ENCODE measurements around the gene ZNF324. TPM values are rescaled to one million over a fixed set of nuclear protein-coding genes. Genes with fewer than 3 reads are reported as not detected.
"Not testable (repeated sequence)": the region's sequence is repeated elsewhere in the genome, so short reads cannot be mapped to it uniquely, and the experiment has no call there.

ZNF324 gene
- total and polyA plus RNA-seq, 7 donors = 3.6 to 16.4 (median 10.5) TPM

DNA sequence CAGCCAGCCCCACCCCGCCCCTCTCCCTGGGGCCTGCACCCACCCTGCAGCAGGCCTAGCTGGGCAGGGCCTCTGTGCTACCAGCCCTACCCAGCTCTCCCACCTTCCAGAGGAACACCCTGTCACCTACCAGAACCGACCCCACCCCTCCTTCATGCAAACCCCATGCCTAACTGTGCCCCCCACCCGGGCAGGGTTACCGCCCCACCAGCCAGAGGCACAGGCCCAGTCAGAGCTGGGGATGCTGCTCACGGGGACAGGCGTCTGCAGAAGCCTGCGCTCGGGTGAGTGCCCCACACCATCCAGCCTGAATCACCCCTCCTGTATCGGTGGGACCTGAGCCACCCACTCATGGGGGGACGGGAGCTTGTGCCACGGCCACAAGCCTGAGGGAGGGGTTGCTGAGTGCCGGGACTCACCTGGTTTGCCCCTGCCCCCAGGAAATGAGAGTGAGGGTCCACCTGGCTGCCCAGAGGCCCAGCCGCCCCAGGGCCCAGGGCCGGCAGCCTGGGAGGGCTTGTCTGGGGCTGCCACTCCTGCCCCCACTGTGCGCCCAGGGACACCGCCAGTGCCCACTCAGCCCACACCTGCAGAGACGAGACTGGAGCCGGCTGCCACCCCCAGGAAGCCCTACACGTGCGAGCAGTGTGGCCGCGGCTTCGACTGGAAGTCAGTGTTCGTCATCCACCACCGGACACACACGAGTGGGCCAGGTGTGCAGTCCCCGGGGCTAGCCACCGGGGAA is 13.0 kb downstream of the ZNF324 start:
- Histone ChIP-seq H3K4me1 (peaks cover 0 to 19% (median 18%) of the 10 kb centered on the region in 4 donors), H3K27ac (no peak overlapping the region), H3K27me3 (no peaks in the 10 kb centered on the region), H3K4me3 (no peak overlapping the region), H3K9me3 (no peaks in the 10 kb centered on the region), H3K36me3 (peaks cover 0 to 32% (median 8%) of the 10 kb centered on the region in 4 donors)
- no peak for DNase-seq
- intact Hi-C loops (cut with DNase I) = no loop called here
- no peak for TF ChIP-seq POLR2AphosphoS5 (IDR thresholded peaks at IDR 0.05)
- no peak for TF ChIP-seq POLR2A (IDR thresholded peaks at IDR 0.05)
- TF ChIP-seq EP300 (IDR thresholded peaks at IDR 0.05) = no peak
- no peak for TF ChIP-seq CTCF (IDR thresholded peaks at IDR 0.05)
- 90 to 93% methylated on average over 28 of the region's 28 CpGs for WGBS, 2 donors

DNA sequence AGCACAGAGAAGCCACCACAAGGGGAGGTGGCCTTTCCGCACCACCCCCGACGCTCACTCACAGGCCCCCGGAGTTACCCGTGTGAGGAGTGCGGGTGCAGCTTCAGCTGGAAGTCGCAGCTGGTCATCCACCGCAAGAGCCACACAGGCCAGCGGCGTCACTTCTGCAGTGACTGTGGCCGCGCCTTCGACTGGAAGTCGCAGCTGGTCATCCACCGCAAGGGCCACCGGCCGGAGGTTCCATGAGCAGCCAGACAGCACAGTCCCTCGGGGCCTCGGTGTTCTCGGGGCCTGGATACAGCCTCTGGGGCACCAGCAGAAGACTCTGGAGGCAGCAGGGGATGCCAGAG is 13.6 kb downstream of the ZNF324 start:
- H3K27me3 ChIP-seq = no peaks in the 10 kb centered on the region
- 93 to 94% methylated on average over 20 of the region's 20 CpGs for WGBS, 2 donors
- H3K27ac ChIP-seq = no peak overlapping the region

DNA sequence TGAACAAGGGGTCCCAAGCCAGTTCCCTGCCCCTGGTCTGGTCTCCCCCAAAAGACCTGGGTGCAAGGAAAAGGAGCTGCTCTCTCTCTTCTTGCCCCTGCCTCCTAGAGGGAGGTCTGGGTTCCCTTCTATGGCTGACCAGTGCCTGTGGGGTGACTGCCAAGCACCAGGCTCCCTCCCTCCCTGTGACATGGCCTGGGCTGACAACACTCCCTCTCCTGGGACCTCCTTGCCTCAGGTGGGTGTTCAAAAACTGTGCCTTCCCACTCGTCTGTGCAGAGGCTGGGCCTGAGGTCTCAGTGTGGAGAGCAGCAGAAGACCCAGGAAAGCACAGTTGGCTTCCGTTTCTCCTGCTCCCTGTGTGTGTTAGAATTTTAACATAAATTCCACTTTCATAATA is 14.0 kb downstream of the ZNF324 start:
- peaks cover 0 to 13% (median 12%) of the 10 kb centered on the region in 4 donors for H3K4me1 ChIP-seq
- H3K9me3 ChIP-seq = no peaks in the 10 kb centered on the region
- DNase-seq = no peak
- WGBS, 2 donors = 84 to 86% methylated on average over 2 of the region's 2 CpGs
- H3K4me3 ChIP-seq = no peak overlapping the region
- H3K36me3 ChIP-seq = peaks cover 0 to 32% (median 8%) of the 10 kb centered on the region in 4 donors
- H3K27me3 ChIP-seq = no peaks in the 10 kb centered on the region
- no peak overlapping the region for H3K27ac ChIP-seq
- TF ChIP-seq CTCF (IDR thresholded peaks at IDR 0.05) (no peak), POLR2A (IDR thresholded peaks at IDR 0.05) (no peak), EP300 (IDR thresholded peaks at IDR 0.05) (no peak), POLR2AphosphoS5 (IDR thresholded peaks at IDR 0.05) (no peak)
- intact Hi-C loops (cut with DNase I) = no loop called here

More for the DNA sequence above, 13.6 kb downstream of the ZNF324 start:
- peaks cover 0 to 13% (median 13%) of the 10 kb centered on the region in 4 donors for H3K4me1 ChIP-seq
- no peak overlapping the region for H3K4me3 ChIP-seq
- peaks cover 0 to 32% (median 8%) of the 10 kb centered on the region in 4 donors for H3K36me3 ChIP-seq
- no peak for TF ChIP-seq EP300 (IDR thresholded peaks at IDR 0.05)
- no peak for TF ChIP-seq POLR2A (IDR thresholded peaks at IDR 0.05)
- DNase-seq = no peak
- no peaks in the 10 kb centered on the region for H3K9me3 ChIP-seq
- intact Hi-C loops (cut with DNase I) = no loop called here

DNA sequence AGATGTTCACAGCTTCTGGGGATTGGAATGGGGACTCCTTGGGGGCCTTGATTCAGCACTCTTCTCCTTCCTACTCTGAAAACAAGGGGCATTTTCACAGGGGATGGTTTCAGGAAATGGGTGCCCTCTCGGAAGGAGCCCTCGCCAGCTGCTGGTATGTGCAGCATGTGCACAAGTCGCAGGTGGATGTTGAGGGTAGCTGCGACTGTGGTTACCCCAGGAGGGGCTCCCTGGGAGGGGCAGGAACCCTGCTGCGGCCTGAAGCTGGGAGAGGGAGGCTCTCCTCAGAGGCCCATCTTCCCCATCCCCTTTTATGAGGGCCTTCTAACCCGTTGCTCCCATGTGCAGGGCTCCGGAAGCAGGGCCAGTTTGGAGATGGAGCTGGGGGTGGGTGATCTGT is 15.5 kb downstream of the ZNF324 start:
- Histone ChIP-seq H3K9me3 (no peaks in the 10 kb centered on the region), H3K27ac (no peak overlapping the region)

DNA sequence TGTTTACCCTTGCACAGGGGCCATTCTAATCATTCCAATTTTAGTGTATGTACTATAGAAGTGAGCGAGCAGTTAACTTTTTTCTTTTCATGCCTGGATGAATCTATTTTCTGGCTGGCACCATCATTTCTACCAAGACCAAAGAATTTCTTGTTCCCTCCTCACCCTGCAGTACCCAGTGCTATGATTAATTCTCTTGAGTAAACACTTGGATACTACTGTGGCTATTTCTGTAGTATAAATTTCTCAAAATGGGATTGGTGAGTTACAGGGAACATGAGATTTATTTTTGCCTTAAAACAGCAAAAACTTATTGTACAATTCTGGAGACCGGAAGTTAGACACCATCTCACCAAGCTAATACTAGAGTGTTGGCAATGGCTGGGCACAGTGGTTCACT is 16.9 kb downstream of the ZNF324 start:
- Histone ChIP-seq H3K4me3 (no peak overlapping the region), H3K27ac (no peak overlapping the region), H3K36me3 (peaks cover 0 to 26% (median 8%) of the 10 kb centered on the region in 4 donors), H3K4me1 (no peaks in the 10 kb centered on the region), H3K9me3 (no peaks in the 10 kb centered on the region), H3K27me3 (no peaks in the 10 kb centered on the region)
- intact Hi-C loops (cut with DNase I) = no loop called here
- no peak for TF ChIP-seq CTCF (IDR thresholded peaks at IDR 0.05)
- no peak for TF ChIP-seq POLR2A (IDR thresholded peaks at IDR 0.05)
- no peak for TF ChIP-seq POLR2AphosphoS5 (IDR thresholded peaks at IDR 0.05)
- TF ChIP-seq EP300 (IDR thresholded peaks at IDR 0.05) = no peak
- DNase-seq = no peak
- WGBS, 2 donors = 81 to 88% methylated on average over 2 of the region's 2 CpGs

More for the DNA sequence above, 15.5 kb downstream of the ZNF324 start:
- intact Hi-C loops (cut with DNase I) = no loop called here
- DNase-seq = no peak
- WGBS, 2 donors = 65 to 90% methylated on average over 7 of the region's 7 CpGs
- Histone ChIP-seq H3K27me3 (no peaks in the 10 kb centered on the region), H3K36me3 (peaks cover 0 to 32% (median 8%) of the 10 kb centered on the region in 4 donors), H3K4me3 (no peak overlapping the region), H3K4me1 (peaks cover 0 to 3% (median 2%) of the 10 kb centered on the region in 4 donors)
- TF ChIP-seq CTCF (IDR thresholded peaks at IDR 0.05) (no peak), POLR2AphosphoS5 (IDR thresholded peaks at IDR 0.05) (no peak)

- H3K4me3 ChIP-seq; H3K4me1 ChIP-seq; H3K27ac ChIP-seq; H3K27me3 ChIP-seq; intact Hi-C loops (cut with DNase I); H3K9me3 ChIP-seq; DNase-seq: not testable (repeated sequence)
- WGBS, 2 donors = 89 to 94% methylated on average over 5 of the region's 5 CpGs
- peaks cover 0 to 24% (median 6%) of the 10 kb centered on the region in 4 donors for H3K36me3 ChIP-seq
Measured at GRCh38 chr19:58484349-58484748, 17.5 kb downstream of the ZNF324 start.
